Measurements from ENCODE around the gene STAG1.
"Not testable (repeated sequence)": the region's sequence is repeated elsewhere in the genome, so short reads cannot be mapped to it uniquely, and the experiment has no call there.

STAG1 gene

GRCh38 chr3:136758160-136759102, 6.3 kb upstream of the STAG1 start:
- H3K27me3 ChIP-seq (replicated peaks; ENCODE audit: control insufficient read depth, insufficient read depth, low read length); DNase-seq (ENCODE audit: extremely low read depth, insufficient read length); H3K36me3 ChIP-seq (ENCODE audit: control insufficient read depth, insufficient read depth, low read length); H3K4me3 ChIP-seq (replicated peaks; ENCODE audit: low read depth, low read length): not testable (repeated sequence)
- peak; percentile 57 for TF ChIP-seq CTCF (IDR thresholded peaks at IDR 0.05; ENCODE audit: insufficient read depth, low read length, poor library complexity, severe bottlenecking)

- TF ChIP-seq CTCF (IDR thresholded peaks at IDR 0.05; ENCODE audit: insufficient read depth, low read length, poor library complexity, severe bottlenecking): no peak
- DNase-seq (ENCODE audit: extremely low read depth, insufficient read length): no peak
- Histone ChIP-seq H3K4me3 (replicated peaks; ENCODE audit: low read depth, low read length) (no peak overlapping the region), H3K27me3 (replicated peaks; ENCODE audit: control insufficient read depth, insufficient read depth, low read length) (no peaks in the 10 kb centered on the region), H3K36me3 (ENCODE audit: control insufficient read depth, insufficient read depth, low read length) (no peaks in the 10 kb centered on the region)
These were observed 3.0 kb upstream of the STAG1 start for GRCh38 chr3:136755192-136755591.

GRCh38 chr3:136753326-136753939, 1.3 kb upstream of the STAG1 start:
- DNase-seq (ENCODE audit: extremely low read depth, insufficient read length): no peak
- no peak for TF ChIP-seq CTCF (IDR thresholded peaks at IDR 0.05; ENCODE audit: insufficient read depth, low read length, poor library complexity, severe bottlenecking)

GRCh38 chr3:136752422-136753325, 496 bp upstream of the STAG1 start:
- Histone ChIP-seq H3K36me3 (ENCODE audit: control insufficient read depth, insufficient read depth, low read length) (no peaks in the 10 kb centered on the region), H3K4me3 (replicated peaks; ENCODE audit: low read depth, low read length) (peak overlapping the region; percentile 87), H3K27me3 (replicated peaks; ENCODE audit: control insufficient read depth, insufficient read depth, low read length) (no peaks in the 10 kb centered on the region)
- TF ChIP-seq CTCF (IDR thresholded peaks at IDR 0.05; ENCODE audit: insufficient read depth, low read length, poor library complexity, severe bottlenecking): peak; percentile 19
- DNase-seq (ENCODE audit: extremely low read depth, insufficient read length): peak; percentile 100

More at GRCh38 chr3:136753326-136753939, 1.3 kb upstream of the STAG1 start:
- Histone ChIP-seq H3K36me3 (ENCODE audit: control insufficient read depth, insufficient read depth, low read length) (no peaks in the 10 kb centered on the region), H3K4me3 (replicated peaks; ENCODE audit: low read depth, low read length) (peak overlapping the region; percentile 76), H3K27me3 (replicated peaks; ENCODE audit: control insufficient read depth, insufficient read depth, low read length) (no peaks in the 10 kb centered on the region)

GRCh38 chr3:136751316-136752171, 634 bp downstream of the STAG1 start:
- Histone ChIP-seq H3K36me3 (ENCODE audit: control insufficient read depth, insufficient read depth, low read length) (no peaks in the 10 kb centered on the region), H3K4me3 (replicated peaks; ENCODE audit: low read depth, low read length) (peak overlapping the region; percentile 87), H3K27me3 (replicated peaks; ENCODE audit: control insufficient read depth, insufficient read depth, low read length) (no peaks in the 10 kb centered on the region)
- TF ChIP-seq CTCF (IDR thresholded peaks at IDR 0.05; ENCODE audit: insufficient read depth, low read length, poor library complexity, severe bottlenecking): no peak
- DNase-seq (ENCODE audit: extremely low read depth, insufficient read length): peak; percentile 80

Data from GM06990 (cell line).